NCI-H1048 (cell line): ENCODE measurements around the gene CARS2.
"Not testable (repeated sequence)": the region's sequence is repeated elsewhere in the genome, so short reads cannot be mapped to it uniquely, and the experiment has no call there.

Experiments used
- DNase-seq: peaks from one replicate; lab custom pipeline; 2025; lab: John Stamatoyannopoulos, UW

Gene CARS2

GRCh38 chr13:110682746-110683145 is 23.2 kb downstream of the CARS2 start:
- DNase-seq, result no peak

GRCh38 chr13:110681868-110682550 is 23.9 kb downstream of the CARS2 start:
- DNase-seq, result no peak

DNA sequence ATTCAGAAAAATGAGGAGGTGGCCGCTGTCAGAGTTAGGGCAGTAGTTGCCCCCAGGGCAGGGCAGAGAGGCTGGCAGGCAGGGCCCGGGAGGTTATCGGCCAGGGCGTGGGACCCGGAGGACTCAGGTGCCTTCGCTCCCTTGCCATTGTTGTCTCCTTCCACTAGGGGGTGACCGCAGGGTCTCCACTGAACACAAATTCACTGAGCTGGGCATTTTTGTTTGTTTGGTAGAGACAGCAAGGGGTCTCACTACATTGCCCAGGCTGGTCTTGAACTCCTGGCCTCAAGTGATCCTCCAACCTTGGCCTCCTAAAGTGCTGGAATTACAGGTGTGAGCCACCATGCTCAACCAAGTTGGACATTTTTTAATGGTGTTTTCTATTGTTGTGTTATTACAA is 25.1 kb downstream of the CARS2 start:
- DNase-seq, result no peak

GRCh38 chr13:110677731-110678545 is 28.0 kb downstream of the CARS2 start:
- no peak for DNase-seq

DNA sequence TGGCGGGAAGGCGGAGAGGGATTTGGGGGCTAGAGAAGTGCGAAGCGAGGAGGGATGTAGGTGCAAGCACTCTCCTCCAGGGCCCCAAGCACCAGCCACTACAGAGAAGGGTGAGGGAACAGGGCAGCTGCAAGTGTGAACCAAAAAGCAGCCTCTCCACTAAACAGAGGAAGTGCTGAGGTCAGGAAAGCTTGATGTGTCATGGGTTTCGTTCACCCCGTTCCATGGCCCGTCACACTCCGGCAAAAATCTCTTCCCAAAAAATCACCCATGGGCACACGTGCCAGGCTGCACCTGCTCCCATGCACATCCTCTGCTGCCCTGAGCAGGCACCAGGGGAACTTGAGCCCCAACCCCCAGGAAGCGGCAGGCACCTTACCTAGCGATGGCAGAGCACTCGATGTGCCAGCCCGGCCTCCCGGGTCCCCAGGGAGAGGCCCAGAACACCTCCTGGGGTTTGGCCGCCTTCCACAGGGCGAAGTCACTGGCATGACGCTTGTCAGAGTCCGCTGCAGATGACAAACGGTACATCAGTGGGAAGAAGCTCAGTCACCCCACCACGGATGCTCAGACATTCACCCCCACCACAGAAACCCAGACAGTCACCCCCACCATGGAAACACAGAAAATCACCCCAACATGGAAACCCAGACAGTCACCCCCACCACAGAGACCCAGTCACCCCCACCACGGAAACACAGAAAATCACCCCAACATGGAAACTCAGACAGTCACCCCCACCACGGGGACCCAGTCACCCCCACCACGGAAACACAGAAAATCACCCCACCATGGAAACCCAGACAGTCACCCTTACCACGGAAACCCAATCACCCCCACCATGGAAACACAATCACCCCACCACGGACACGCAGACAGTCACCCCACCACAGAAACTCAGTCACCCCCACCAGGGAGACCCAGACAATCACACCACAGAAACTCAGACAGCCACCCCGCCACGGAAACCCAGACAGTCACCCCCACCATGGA is 29.0 kb downstream of the CARS2 start:
- DNase-seq, result no peak

DNA sequence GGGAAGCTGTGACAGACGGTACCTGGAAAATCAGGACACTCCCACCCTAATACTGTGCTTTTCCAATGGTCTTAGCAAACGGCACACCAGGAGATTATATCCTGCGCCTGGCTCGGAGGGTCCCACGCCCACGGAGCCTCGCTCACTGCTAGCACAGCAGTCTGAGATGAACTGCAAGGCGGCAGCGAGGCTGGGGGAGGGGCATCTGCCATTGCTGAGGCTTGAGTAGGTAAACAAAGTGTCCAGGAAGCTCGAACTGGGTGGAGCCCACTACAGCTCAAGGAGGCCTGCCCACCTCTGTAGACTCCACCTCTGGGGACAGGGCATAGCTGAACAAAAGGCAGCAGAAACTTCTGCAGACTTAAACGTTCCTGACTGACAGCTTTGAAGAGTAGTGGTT is 36.1 kb downstream of the CARS2 start:
- not testable (repeated sequence) for DNase-seq

DNA sequence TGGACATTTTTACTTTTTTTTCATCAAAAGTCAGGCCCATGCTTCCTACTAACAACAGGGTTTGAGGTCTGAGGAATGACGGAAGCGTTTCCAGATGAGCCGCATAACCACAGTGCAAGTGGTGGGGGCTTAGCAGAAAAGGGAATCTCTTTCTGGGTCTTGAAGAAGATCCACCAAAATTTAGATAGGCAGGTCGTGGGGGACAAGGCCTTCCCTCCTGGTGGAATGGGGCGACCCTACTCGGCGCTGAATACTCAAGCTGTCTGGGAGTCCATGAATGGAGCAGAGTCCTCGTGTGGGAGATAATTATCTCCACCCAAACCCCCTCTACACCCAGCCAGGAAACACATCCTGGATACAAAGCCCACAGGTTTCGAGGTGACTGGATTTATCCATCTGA is 36.9 kb downstream of the CARS2 start:
- DNase-seq, result no peak

DNA sequence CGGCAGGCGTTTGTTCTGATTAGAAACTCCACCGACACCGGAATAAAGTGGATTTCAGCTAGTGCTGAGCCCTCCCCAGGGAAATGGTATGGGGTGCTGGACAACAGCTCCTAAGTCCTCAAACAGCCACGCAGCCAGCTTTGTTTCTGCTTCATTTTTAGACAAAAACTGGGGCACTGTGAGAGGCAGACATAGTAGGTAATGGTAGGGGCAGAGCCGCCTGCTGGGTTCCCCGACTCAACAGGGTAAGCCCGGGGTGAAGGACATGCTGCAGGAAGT is 39.7 kb downstream of the CARS2 start:
- DNase-seq, result no peak

- DNase-seq, result no peak
Observed at GRCh38 chr13:110665491-110666254, 40.2 kb downstream of the CARS2 start.

DNA sequence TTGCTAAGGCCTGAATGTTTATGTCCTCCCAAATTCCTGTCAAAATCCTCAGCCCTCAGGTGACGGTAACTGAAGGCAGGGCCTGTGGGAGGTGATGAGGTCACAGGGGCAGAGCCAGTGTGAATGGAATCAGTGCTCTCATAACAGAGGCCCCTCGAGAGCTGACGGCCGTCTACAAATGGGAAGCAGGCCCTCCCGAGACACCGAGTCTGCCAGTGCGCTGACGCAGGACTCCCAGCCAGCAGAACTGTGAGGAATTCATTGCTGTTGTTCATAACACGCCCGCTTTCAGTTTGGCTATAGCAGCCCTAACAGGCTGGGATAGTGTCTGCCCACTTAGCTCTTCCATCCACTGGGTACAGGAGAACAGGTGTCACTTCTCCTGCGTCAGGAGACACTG is 41.2 kb downstream of the CARS2 start:
- no peak for DNase-seq

DNA sequence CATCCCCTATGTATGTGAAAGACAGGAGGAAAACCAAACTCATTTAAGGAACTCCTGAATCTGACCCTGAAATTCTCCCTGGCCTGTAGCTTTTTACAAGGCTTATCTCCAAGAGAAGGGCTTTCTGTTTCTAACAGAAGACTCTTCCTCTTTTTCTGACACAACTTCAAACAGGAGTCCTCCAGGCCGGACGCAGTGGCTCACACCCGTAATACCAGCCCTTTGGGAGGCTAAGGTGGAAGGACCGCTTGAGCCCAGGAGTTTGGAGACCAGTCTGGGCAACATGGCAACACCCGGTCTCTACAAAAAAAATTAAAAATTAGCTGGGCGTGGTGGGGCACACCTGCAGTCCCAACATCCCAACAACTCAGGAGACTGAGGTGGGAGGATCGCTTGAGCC is 41.9 kb downstream of the CARS2 start:
- DNase-seq, result no peak

DNA sequence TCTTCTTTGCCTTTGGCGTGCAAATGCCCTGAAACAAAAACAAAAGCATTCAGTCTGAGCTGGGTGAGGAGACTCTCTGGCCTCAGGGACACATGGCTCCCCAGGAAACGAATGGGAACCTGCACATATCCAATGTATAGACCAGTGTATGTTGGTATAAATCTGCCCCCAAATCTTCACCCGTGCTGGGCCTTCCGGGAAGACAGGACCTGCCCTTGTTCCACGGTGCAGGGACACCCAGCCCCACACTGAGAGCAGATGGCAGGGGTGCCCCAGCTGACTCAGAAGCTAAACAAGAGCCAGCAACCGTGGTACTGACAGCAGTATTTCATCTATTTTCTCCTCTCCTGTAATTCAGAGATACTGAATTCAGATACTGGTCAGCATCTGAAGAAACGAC is 42.4 kb downstream of the CARS2 start:
- DNase-seq, result no peak

GRCh38 chr13:110662777-110663443 is 43.0 kb downstream of the CARS2 start:
- DNase-seq, result no peak

- DNase-seq, result no peak
Observed at GRCh38 chr13:110662091-110662490, 43.8 kb downstream of the CARS2 start.

- no peak for DNase-seq
Observed at GRCh38 chr13:110661256-110661655, 44.7 kb downstream of the CARS2 start.

- not testable (repeated sequence) for DNase-seq
Observed at GRCh38 chr13:110658218-110658911, 47.6 kb downstream of the CARS2 start.

GRCh38 chr13:110657196-110657595 is 48.7 kb downstream of the CARS2 start:
- DNase-seq, result no peak

DNA sequence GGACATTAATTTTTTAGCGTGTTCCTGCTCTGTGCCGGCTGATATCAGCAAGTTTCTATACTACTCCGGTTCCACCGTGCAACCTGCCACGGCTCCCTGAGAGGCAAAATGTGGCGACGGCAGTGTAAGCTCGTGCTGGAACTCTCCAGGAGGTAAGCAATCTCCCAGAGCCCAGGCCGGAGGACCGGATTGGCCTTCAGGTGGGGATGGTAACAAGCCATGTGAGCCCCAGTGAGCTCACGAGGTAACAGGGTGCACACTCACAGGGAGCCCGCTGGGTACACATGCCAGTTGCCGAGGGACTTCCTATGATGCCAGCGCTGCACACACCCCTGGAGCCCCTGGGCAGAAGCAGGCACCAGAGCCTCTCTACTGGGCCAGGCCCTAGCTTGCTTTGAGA is 52.1 kb downstream of the CARS2 start:
- DNase-seq, result no peak

DNA sequence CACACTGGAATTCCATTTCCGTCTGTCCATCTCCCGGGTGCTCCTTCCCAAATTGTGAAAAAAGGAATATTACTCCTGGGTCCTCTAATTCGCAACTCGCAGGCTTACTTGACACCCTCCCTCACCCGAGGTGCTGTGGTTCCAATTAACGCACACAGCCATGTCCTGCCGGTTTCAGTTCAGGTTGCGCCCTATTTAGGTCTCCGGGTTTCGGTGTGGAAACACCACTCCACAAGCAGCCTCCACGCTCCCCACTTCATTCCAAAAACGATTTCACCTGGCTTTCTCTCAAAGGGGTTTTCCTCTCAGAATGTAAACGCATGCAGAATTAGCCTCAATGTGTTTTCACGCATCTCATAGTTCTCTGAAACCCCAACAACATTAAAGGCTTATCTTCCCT is 52.6 kb downstream of the CARS2 start:
- no peak for DNase-seq

GRCh38 chr13:110652764-110653163 is 53.2 kb downstream of the CARS2 start:
- DNase-seq, result no peak
